Fibroblast of mammary gland (primary cell): Measurements from ENCODE around the gene ZNF439.
A peak's percentile ranks its signal among the peaks of the same experiment; 100 is the strongest.

Experiments
- DNase-seq: peaks from one replicate; pipeline ENCODE4 v3.0.0-alpha.2; 2010; ENCODE audit warnings: low read depth
- H3K4me3 ChIP-seq: 2 replicates; pipeline ENCODE4 v1.5.1; 2011; ENCODE audit warnings: low read depth, mild to moderate bottlenecking, low read length, moderate library complexity; ENCODE audit not compliant: control insufficient read depth
- CTCF ChIP-seq: conservative IDR thresholded peaks from 2 replicates; pipeline ENCODE4 v1.5.1; 2011; ENCODE audit warnings: low read depth, low read length, inconsistent platforms; ENCODE audit not compliant: control insufficient read depth, insufficient read depth

ZNF439 gene

DNA sequence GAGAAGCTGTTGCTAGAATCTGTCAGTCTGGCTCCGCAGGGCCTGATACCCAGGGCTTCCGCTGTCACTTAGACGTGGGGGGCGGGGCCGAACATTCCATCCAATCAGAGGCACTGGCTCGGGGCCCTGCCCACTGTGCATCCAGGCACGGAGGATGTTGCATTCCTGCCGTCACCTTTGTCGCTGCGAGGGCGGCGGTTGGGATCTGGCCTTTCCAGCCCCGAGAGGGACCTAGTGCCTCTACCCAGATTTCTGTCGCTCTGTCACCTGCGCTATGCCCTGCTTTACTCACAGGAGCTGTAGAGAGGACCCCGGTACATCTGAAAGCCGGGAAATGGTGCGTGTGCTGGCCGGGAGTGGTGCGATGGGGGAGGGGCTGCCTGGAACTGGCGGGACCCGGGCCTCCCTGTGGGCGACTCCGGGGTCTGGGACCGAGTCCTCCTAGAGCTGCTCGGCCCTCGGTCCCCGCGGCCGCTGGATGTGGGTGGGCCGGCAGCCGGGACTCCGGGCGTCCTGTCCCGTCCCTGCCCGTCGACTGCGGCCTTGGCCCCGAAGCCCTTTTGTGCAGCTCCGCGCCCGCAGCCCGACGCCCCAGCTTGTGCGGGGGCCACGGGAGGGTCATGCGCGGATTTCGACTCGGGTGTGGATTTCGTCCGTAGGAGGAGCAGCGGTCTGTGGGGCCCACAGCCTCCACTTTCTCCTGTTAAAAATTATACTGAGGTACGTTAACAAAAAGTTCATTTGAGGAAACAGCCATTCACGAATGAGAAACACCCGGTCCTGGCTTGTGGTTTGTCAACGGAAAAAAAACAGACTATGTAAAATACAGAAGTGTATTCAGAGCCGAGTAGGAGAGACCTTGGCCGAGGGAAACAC lies at the start of gene ZNF439:
TSS of gene ZNF439 (plus strand) at position 133 of the 876 bp plus-strand sequence. CDS start at position 275, 142 bp downstream.
- H3K4me3 ChIP-seq, result peak within 1 kb of the TSS; percentile 46
- DNase-seq, result peak; percentile 34
- TF ChIP-seq CTCF, result no peak

GRCh38 chr19:11806354-11807098 lies 42.0 kb upstream of the ZNF439 start:
- H3K4me3 ChIP-seq, result no peak overlapping the region
- no peak for DNase-seq
- no peak for TF ChIP-seq CTCF

DNA sequence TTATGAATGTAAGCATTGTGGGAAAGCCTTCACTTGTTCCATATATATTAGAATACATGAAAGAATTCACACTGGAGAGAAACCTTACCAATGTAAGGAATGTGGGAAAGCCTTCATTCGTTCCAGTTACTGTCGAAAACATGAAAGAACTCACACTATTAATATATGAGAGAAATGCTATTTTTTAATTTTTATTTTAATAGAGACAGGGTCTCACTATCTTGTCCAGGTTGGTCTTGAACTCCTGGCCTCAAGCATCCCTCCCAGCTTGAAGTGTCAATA lies 41.5 kb upstream of the ZNF439 start:
- no peak overlapping the region for H3K4me3 ChIP-seq
- no peak for TF ChIP-seq CTCF
- DNase-seq, result no peak

GRCh38 chr19:11813703-11814028 lies 34.9 kb upstream of the ZNF439 start:
- no peak for DNase-seq

GRCh38 chr19:11814029-11814699 lies 34.4 kb upstream of the ZNF439 start, which contains the start of gene ZNF440:
Gene ZNF440 (plus strand): TSS chr19:11814273. CDS start chr19:11814448, 175 bp downstream.
- peak; percentile 90 for DNase-seq
- TF ChIP-seq CTCF, result no peak
- peak within 1 kb of the TSS; percentile 92 for H3K4me3 ChIP-seq

More at GRCh38 chr19:11813703-11814028, 34.9 kb upstream of the ZNF439 start:
- peak overlapping the region; percentile 92 for H3K4me3 ChIP-seq
- TF ChIP-seq CTCF, result no peak

GRCh38 chr19:11814700-11815035 lies 33.9 kb upstream of the ZNF439 start:
- H3K4me3 ChIP-seq, result peak overlapping the region; percentile 92
- TF ChIP-seq CTCF, result no peak
- peak; percentile 53 for DNase-seq
